Kidney tubule cell (primary cell): Measurements from ENCODE around the gene TMEM161A.
"Not testable (repeated sequence)": the region's sequence is repeated elsewhere in the genome, so short reads cannot be mapped to it uniquely, and the experiment has no call there.

Source experiments
- DNase-seq: peaks from one replicate; pipeline ENCODE4 v3.0.0-alpha.2; 2018; ENCODE audit warnings: low spot score

The TMEM161A gene

GRCh38 chr19:19138109-19138981 lies at the start of gene TMEM161A:
TMEM161A (minus strand) TSS chr19:19138478; CDS start chr19:19138428, 50 bp downstream.
- peak; percentile 98 for DNase-seq

GRCh38 chr19:19186742-19187141 lies 48.5 kb upstream of the TMEM161A start:
- no peak for DNase-seq

- peak; percentile 57 for DNase-seq
Measured at GRCh38 chr19:19185853-19186740, 47.8 kb upstream of the TMEM161A start.

GRCh38 chr19:19181488-19181998 lies 43.3 kb upstream of the TMEM161A start:
- no peak for DNase-seq

GRCh38 chr19:19179548-19180441 lies 41.5 kb upstream of the TMEM161A start:
- no peak for DNase-seq

GRCh38 chr19:19176950-19177349 lies 38.7 kb upstream of the TMEM161A start:
- no peak for DNase-seq

- DNase-seq: not testable (repeated sequence)
Measured at GRCh38 chr19:19173243-19173642, 35.0 kb upstream of the TMEM161A start.

GRCh38 chr19:19171821-19172532 lies 33.7 kb upstream of the TMEM161A start:
- DNase-seq: no peak

GRCh38 chr19:19170873-19171672 lies 32.8 kb upstream of the TMEM161A start:
- DNase-seq: no peak

GRCh38 chr19:19170053-19170872 lies 32.0 kb upstream of the TMEM161A start, which contains the start of gene MEF2B:
MEF2B (minus strand) TSS chr19:19170263; CDS start chr19:19150735, 19,528 bp downstream.
- DNase-seq: peak; percentile 73

- no peak for DNase-seq
Measured at GRCh38 chr19:19169236-19170052, 31.2 kb upstream of the TMEM161A start.

- DNase-seq: no peak
Measured at GRCh38 chr19:19167612-19168011, 29.3 kb upstream of the TMEM161A start.

GRCh38 chr19:19165396-19165795 lies 27.1 kb upstream of the TMEM161A start:
- no peak for DNase-seq

GRCh38 chr19:19162495-19162894 lies 24.2 kb upstream of the TMEM161A start:
- no peak for DNase-seq

- DNase-seq: no peak
Measured at GRCh38 chr19:19160461-19161035, 22.3 kb upstream of the TMEM161A start.

GRCh38 chr19:19159534-19159933 lies 21.3 kb upstream of the TMEM161A start:
- DNase-seq: no peak

GRCh38 chr19:19157808-19158207 lies 19.5 kb upstream of the TMEM161A start:
- DNase-seq: no peak
